ENCODE data around the gene SSH2. TPM values are rescaled to one million over a fixed set of nuclear protein-coding genes. Genes with fewer than 3 reads are reported as not detected.
A peak's percentile ranks its signal among the peaks of the same experiment; 100 is the strongest.

The SSH2 gene
- total RNA-seq, 2 donors from 2014 or later, result 36.1 to 36.8 TPM

- Histone ChIP-seq H3K4me1 (peaks cover 0 to 48% of the 10 kb centered on the region in 2 donors), H3K36me3 (peaks cover 6% of the 10 kb centered on the region), H3K4me3 (no peak overlapping the region), H3K9me3 (no peaks in the 10 kb centered on the region), H3K27ac (peak overlapping the region; percentile 8 to 53), H3K27me3 (no peaks in the 10 kb centered on the region)
- DNase-seq (ENCODE audit: low spot score), result no peak
- TF ChIP-seq, protein P1, sequence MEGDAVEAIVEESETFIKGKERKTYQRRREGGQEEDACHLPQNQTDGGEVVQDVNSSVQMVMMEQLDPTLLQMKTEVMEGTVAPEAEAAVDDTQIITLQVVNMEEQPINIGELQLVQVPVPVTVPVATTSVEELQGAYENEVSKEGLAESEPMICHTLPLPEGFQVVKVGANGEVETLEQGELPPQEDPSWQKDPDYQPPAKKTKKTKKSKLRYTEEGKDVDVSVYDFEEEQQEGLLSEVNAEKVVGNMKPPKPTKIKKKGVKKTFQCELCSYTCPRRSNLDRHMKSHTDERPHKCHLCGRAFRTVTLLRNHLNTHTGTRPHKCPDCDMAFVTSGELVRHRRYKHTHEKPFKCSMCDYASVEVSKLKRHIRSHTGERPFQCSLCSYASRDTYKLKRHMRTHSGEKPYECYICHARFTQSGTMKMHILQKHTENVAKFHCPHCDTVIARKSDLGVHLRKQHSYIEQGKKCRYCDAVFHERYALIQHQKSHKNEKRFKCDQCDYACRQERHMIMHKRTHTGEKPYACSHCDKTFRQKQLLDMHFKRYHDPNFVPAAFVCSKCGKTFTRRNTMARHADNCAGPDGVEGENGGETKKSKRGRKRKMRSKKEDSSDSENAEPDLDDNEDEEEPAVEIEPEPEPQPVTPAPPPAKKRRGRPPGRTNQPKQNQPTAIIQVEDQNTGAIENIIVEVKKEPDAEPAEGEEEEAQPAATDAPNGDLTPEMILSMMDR (IDR thresholded peaks at IDR 0.05), result peak in 1 of 2 donors; percentile 42
Observed at GRCh38 chr17:29625037-29625750, 304.8 kb downstream of the SSH2 start.

- no peak overlapping the region for H3K4me3 ChIP-seq
- H3K4me1 ChIP-seq, result peaks cover 0 to 54% of the 10 kb centered on the region in 2 donors
- H3K36me3 ChIP-seq, result peaks cover under 1% of the 10 kb centered on the region
- TF ChIP-seq, protein P1 (IDR thresholded peaks at IDR 0.05), result no peak
- H3K27ac ChIP-seq, result peak overlapping the region; percentile 8 to 53
- H3K9me3 ChIP-seq, result no peaks in the 10 kb centered on the region
- DNase-seq (ENCODE audit: low spot score), result no peak
- no peaks in the 10 kb centered on the region for H3K27me3 ChIP-seq
Observed at GRCh38 chr17:29624586-29624985, 305.4 kb downstream of the SSH2 start.

GRCh38 chr17:29623283-29623647, 306.8 kb downstream of the SSH2 start:
- DNase-seq (ENCODE audit: low spot score), result no peak
- H3K4me3 ChIP-seq, result peak overlapping the region in 1 of 2 donors; percentile 69
- H3K4me1 ChIP-seq, result peaks cover 0 to 57% of the 10 kb centered on the region in 2 donors
- peak overlapping the region; percentile 82 to 86 for H3K27ac ChIP-seq
- TF ChIP-seq, protein P1 (IDR thresholded peaks at IDR 0.05), result no peak
- H3K9me3 ChIP-seq, result no peaks in the 10 kb centered on the region
- H3K36me3 ChIP-seq, result no peaks in the 10 kb centered on the region
- no peaks in the 10 kb centered on the region for H3K27me3 ChIP-seq

GRCh38 chr17:29622337-29623282, 307.4 kb downstream of the SSH2 start, which contains the start of gene CORO6:
TSS of gene CORO6 (minus strand) at chr17:29622912. CDS start at chr17:29621421, 1,491 bp downstream.
- Histone ChIP-seq H3K27me3 (no peaks in the 10 kb centered on the region), H3K9me3 (no peaks in the 10 kb centered on the region), H3K4me1 (peaks cover 0 to 58% of the 10 kb centered on the region in 2 donors), H3K4me3 (peak within 1 kb of the TSS; percentile 57 to 69), H3K27ac (peak within 1 kb of the TSS; percentile 82 to 86), H3K36me3 (no peaks in the 10 kb centered on the region)
- DNase-seq (ENCODE audit: low spot score), result no peak
- TF ChIP-seq, protein P1 (IDR thresholded peaks at IDR 0.05), result no peak

GRCh38 chr17:29621751-29622194, 308.3 kb downstream of the SSH2 start:
- Histone ChIP-seq H3K36me3 (no peaks in the 10 kb centered on the region), H3K4me3 (peak overlapping the region; percentile 57 to 69), H3K27me3 (no peaks in the 10 kb centered on the region), H3K4me1 (peaks cover 0 to 65% of the 10 kb centered on the region in 2 donors), H3K9me3 (no peaks in the 10 kb centered on the region), H3K27ac (peak overlapping the region; percentile 82 to 86)
- TF ChIP-seq, protein P1 (IDR thresholded peaks at IDR 0.05), result no peak
- no peak for DNase-seq (ENCODE audit: low spot score)

Measured in right atrium auricular region (tissue), 2 donors.